GM12878 (cell line): ENCODE data around the gene UBE3D. TPM values are rescaled to one million over a fixed set of nuclear protein-coding genes. Genes with fewer than 3 reads are reported as not detected.

ENCODE experiments used
- ATF7 ChIP-seq: fragments of 450-650 bp; IDR thresholded peaks from 2 replicates; pipeline ENCODE4 v1.6.1; 2016; ENCODE audit warnings: low read depth, mild to moderate bottlenecking
- BHLHE40 ChIP-seq, 2 experiments: fragments of 450-650 bp in 1 of 2; IDR thresholded peaks; 2 replicates each; pipeline ENCODE4 v1.6.1; 2011 to 2017; ENCODE audit warnings: low read depth in 2 of 2, borderline replicate concordance in 1 of 2, improper control_type of control experiment in 1 of 2, low read length in 1 of 2, mild to moderate bottlenecking in 1 of 2
- CBFB ChIP-seq: IDR thresholded peaks from 2 replicates; pipeline ENCODE4 v1.6.1; 2016; ENCODE audit warnings: antibody characterized with exemption, low read depth
- CREB1 ChIP-seq: IDR thresholded peaks from 2 replicates; pipeline ENCODE4 v1.6.1; 2012; ENCODE audit warnings: low read depth, mild to moderate bottlenecking, inconsistent platforms
- CREM ChIP-seq: IDR thresholded peaks from 2 replicates; pipeline ENCODE4 v1.6.1; 2014; ENCODE audit warnings: antibody characterized with exemption, low read depth
- FOS ChIP-seq: IDR thresholded peaks from 3 replicates; pipeline ENCODE4 v1.6.1; 2011; ENCODE audit warnings: borderline replicate concordance; ENCODE audit not compliant: insufficient read length; ENCODE audit errors: extremely low read depth
- HDAC6 ChIP-seq: fragments of 200-600 bp; sonication (generic); IDR thresholded peaks from one replicate; pipeline ENCODE4 v1.8.0; 2017; ENCODE audit warnings: antibody characterized with exemption; ENCODE audit not compliant: unreplicated experiment
- JUNB ChIP-seq: IDR thresholded peaks from 2 replicates; pipeline ENCODE4 v1.6.1; 2016; ENCODE audit warnings: antibody characterized with exemption, mild to moderate bottlenecking
- MAX ChIP-seq: IDR thresholded peaks from 2 replicates; pipeline ENCODE4 v1.6.1; 2012; ENCODE audit warnings: low read depth, low read length, improper control_type of control experiment
- MTA2 ChIP-seq: fragments of 450-650 bp; IDR thresholded peaks from 2 replicates; pipeline ENCODE4 v1.6.1; 2016; ENCODE audit warnings: low read depth, mild to moderate bottlenecking, moderate library complexity
- MYC ChIP-seq: IDR thresholded peaks from 2 replicates; pipeline ENCODE4 v1.6.1; 2011; ENCODE audit warnings: mild to moderate bottlenecking, low read length, moderate library complexity, inconsistent platforms; ENCODE audit not compliant: insufficient read depth, insufficient replicate concordance, insufficient read length, severe bottlenecking
- NBN ChIP-seq: fragments of 450-650 bp; IDR thresholded peaks from 2 replicates; pipeline ENCODE4 v1.6.1; 2016
- PBX3 ChIP-seq: IDR thresholded peaks from 2 replicates; pipeline ENCODE4 v1.6.1; 2011; ENCODE audit warnings: mild to moderate bottlenecking, low read depth, low read length, moderate library complexity; ENCODE audit not compliant: insufficient replicate concordance
- POLR2AphosphoS2 ChIP-seq: IDR thresholded peaks from 2 replicates; pipeline ENCODE4 v1.6.1; 2011; ENCODE audit warnings: low read depth, mild to moderate bottlenecking, low read length, improper control_type of control experiment, moderate library complexity
- PRDM15 ChIP-seq: fragments of 450-650 bp; formaldehyde crosslinking; IDR thresholded peaks from 2 replicates; pipeline ENCODE4 v1.4.0; 2020; ENCODE audit warnings: mild to moderate bottlenecking, moderate library complexity
- SMARCA5 ChIP-seq: fragments of 450-650 bp; IDR thresholded peaks from 2 replicates; pipeline ENCODE4 v1.6.1; 2017; ENCODE audit warnings: mild to moderate bottlenecking
- TAF1 ChIP-seq: IDR thresholded peaks from 2 replicates; pipeline ENCODE4 v1.6.1; 2011; ENCODE audit warnings: mild to moderate bottlenecking, low read depth, low read length, borderline replicate concordance
- TBL1XR1 ChIP-seq: IDR thresholded peaks from 2 replicates; pipeline ENCODE4 v1.6.1; 2012; ENCODE audit warnings: low read depth, low read length, improper control_type of control experiment
- TCF3 ChIP-seq: IDR thresholded peaks from 2 replicates; pipeline ENCODE4 v1.6.1; 2012; ENCODE audit warnings: low read depth, mild to moderate bottlenecking, low read length, borderline replicate concordance; ENCODE audit not compliant: insufficient read depth
- TCF7 ChIP-seq: IDR thresholded peaks from 2 replicates; pipeline ENCODE4 v1.6.1; 2014; ENCODE audit warnings: antibody characterized with exemption, borderline replicate concordance
- polyA plus RNA-seq, 11 experiments: library from polyadenylated mRNA; depleted of rRNA in 4 of 11; unstranded in 6 of 11; stranded (reverse) in 5 of 11; fragments of >200 nt; fragmentation: Nextera tagmentation in 4 of 11; fragmentation: Illumina TruSeq in 1 of 11; extraction: Ambion mirVana in 4 of 11; extraction: Trizol in 1 of 11; gene quantifications; 1 replicate in 1 of 11; 2 replicates in 10 of 11; pipeline versions ENCODE4 v1.2.1 to v1.2.3, GENCODE V29; 2011 to 2016; ENCODE audit warnings: inconsistent platforms in 2 of 11, missing spikeins in 2 of 11, low read depth in 1 of 11
- total RNA-seq, 4 experiments: library from RNA; depleted of rRNA in 3 of 4; stranded (reverse); fragments of >200 nt in 3 of 4; fragmentation: Illumina TruSeq in 1 of 4; extraction: Trizol in 1 of 4; gene quantifications; 2 replicates each; pipeline versions ENCODE4 v1.2.1 to v1.2.3, GENCODE V29; 2013 to 2021
- TF ChIP-seq, protein P1 (sequence below): fragments of 450-650 bp; formaldehyde crosslinking; IDR thresholded peaks from 2 replicates; pipeline ENCODE4 v1.5.0; 2022; ENCODE audit warnings: mild to moderate bottlenecking, missing genetic modification characterization

The UBE3D gene
- total and polyA plus RNA-seq, 10 of the 15 experiments (the other 5 are each of a cell fraction or from before 2014, with no cell fraction given): 4.3 to 9.0 (median 7.5) TPM

GRCh38 chr6:83065511-83066192 is at the start of gene UBE3D (continued):
- TF ChIP-seq POLR2AphosphoS2 (0 out of 2 replicates have a peak, but pooled peaks have one; percentile 34), TBL1XR1 (0 out of 2 replicates have a peak, but pooled peaks have one; percentile 22), JUNB (no peak), PRDM15 (no peak), PBX3 (no peak), CBFB (no peak), NBN (0 out of 2 replicates have a peak, but pooled peaks have one; percentile 29), MTA2 (no peak; the same call in 1 of the 2 replicates), ATF7 (no peak), MAX (peak; percentile 68; the same call in 1 of the 2 replicates), CREB1 (peak; percentile 61; the same call in 1 of the 2 replicates), TCF7 (no peak; the same call in 1 of the 2 replicates), SMARCA5 (peak; percentile 85; the same call in 1 of the 2 replicates), FOS (no peak), CREM (peak; percentile 18; the same call in 1 of the 2 replicates), TCF3 (no peak), TAF1 (0 out of 2 replicates have a peak, but pooled peaks have one; percentile 26), HDAC6 (no peak), MYC (no peak), BHLHE40 (IDR thresholded peaks at IDR 0.05; ENCODE audit: borderline replicate concordance in 1 of 2, low read depth in 2 of 2, low read length in 1 of 2) (peak; percentile 89 to 94)
- TF ChIP-seq, protein P1, sequence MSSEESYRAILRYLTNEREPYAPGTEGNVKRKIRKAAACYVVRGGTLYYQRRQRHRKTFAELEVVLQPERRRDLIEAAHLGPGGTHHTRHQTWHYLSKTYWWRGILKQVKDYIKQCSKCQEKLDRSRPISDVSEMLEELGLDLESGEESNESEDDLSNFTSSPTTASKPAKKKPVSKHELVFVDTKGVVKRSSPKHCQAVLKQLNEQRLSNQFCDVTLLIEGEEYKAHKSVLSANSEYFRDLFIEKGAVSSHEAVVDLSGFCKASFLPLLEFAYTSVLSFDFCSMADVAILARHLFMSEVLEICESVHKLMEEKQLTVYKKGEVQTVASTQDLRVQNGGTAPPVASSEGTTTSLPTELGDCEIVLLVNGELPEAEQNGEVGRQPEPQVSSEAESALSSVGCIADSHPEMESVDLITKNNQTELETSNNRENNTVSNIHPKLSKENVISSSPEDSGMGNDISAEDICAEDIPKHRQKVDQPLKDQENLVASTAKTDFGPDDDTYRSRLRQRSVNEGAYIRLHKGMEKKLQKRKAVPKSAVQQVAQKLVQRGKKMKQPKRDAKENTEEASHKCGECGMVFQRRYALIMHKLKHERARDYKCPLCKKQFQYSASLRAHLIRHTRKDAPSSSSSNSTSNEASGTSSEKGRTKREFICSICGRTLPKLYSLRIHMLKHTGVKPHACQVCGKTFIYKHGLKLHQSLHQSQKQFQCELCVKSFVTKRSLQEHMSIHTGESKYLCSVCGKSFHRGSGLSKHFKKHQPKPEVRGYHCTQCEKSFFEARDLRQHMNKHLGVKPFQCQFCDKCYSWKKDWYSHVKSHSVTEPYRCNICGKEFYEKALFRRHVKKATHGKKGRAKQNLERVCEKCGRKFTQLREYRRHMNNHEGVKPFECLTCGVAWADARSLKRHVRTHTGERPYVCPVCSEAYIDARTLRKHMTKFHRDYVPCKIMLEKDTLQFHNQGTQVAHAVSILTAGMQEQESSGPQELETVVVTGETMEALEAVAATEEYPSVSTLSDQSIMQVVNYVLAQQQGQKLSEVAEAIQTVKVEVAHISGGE (CRISPR knock-in tag): no peak
